ENCODE data around the gene AGBL1. TPM values are rescaled to one million over a fixed set of nuclear protein-coding genes. Genes with fewer than 3 reads are reported as not detected.

Gene AGBL1
- total RNA-seq, 2 donors from 2014 or later, result not detected

GRCh38 chr15:86959254-86959653 is 879.6 kb downstream of the AGBL1 start:
- no peak for TF ChIP-seq CTCF (IDR thresholded peaks at IDR 0.05)
- H3K4me3 ChIP-seq, result no peak overlapping the region
- H3K9me3 ChIP-seq, result no peaks in the 10 kb centered on the region
- ATAC-seq (ENCODE audit: insufficient number of reproducible peaks, low FRiP score, low read depth) (no peak), DNase-seq (ENCODE audit: low spot score) (no peak)
- H3K4me1 ChIP-seq (ENCODE audit: control insufficient read depth in 1 of 2, low read depth in 2 of 2), result no peaks in the 10 kb centered on the region
- H3K27ac ChIP-seq, result no peak overlapping the region
- no peaks in the 10 kb centered on the region for H3K27me3 ChIP-seq (replicated peaks; ENCODE audit: insufficient read depth)
- no peaks in the 10 kb centered on the region for H3K36me3 ChIP-seq

DNA sequence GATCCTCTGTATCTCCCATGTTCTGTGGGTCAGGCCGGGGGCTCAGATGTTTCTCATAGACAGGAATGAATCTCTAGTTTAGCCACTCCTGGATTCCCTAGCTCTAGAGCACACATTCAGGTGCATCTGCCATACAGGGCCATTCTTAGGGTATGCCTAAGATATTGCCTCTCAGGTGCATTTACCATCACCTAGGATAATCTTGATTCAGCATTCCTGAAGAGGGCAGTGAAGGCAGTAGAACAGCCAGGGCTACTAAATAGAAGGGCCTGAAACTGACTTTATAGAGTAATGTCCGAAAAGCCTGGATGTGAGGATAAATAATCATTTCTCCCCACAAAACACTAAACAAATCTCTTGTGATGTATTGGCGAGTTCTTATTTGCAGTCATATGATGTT is 882.0 kb downstream of the AGBL1 start:
- H3K9me3 ChIP-seq, result no peaks in the 10 kb centered on the region
- no peak for ATAC-seq (ENCODE audit: insufficient number of reproducible peaks, low FRiP score, low read depth)
- TF ChIP-seq CTCF (IDR thresholded peaks at IDR 0.05), result no peak
- no peak for DNase-seq (ENCODE audit: low spot score)
- H3K36me3 ChIP-seq, result no peaks in the 10 kb centered on the region
- H3K4me1 ChIP-seq (ENCODE audit: control insufficient read depth in 1 of 2, low read depth in 2 of 2), result no peaks in the 10 kb centered on the region
- no peak overlapping the region for H3K27ac ChIP-seq
- no peak overlapping the region for H3K4me3 ChIP-seq
- no peaks in the 10 kb centered on the region for H3K27me3 ChIP-seq (replicated peaks; ENCODE audit: insufficient read depth)

DNA sequence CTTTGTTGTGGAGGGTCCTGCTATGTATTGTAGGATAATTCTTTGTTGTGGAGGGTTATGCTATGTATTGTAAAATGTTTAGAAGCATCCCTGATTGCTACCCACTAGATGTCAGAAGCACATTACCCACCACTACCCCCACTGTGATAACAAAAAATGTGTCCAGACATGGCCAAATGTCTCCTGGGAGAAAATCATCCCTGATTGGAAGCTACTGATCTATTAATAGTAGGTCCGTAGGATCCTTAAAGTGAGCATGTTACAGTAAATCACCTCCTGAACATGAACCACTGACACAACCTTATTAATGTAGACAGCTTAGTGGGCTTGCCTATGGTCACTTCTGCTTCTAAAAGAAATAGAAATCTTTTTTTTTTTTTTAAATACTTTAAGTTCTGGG is 884.6 kb downstream of the AGBL1 start:
- TF ChIP-seq CTCF (IDR thresholded peaks at IDR 0.05), result no peak
- H3K27ac ChIP-seq, result no peak overlapping the region
- no peaks in the 10 kb centered on the region for H3K36me3 ChIP-seq
- no peaks in the 10 kb centered on the region for H3K27me3 ChIP-seq (replicated peaks; ENCODE audit: insufficient read depth)
- H3K4me1 ChIP-seq (ENCODE audit: control insufficient read depth in 1 of 2, low read depth in 2 of 2), result no peaks in the 10 kb centered on the region
- no peaks in the 10 kb centered on the region for H3K9me3 ChIP-seq
- no peak overlapping the region for H3K4me3 ChIP-seq
- no peak for DNase-seq (ENCODE audit: low spot score)
- ATAC-seq (ENCODE audit: insufficient number of reproducible peaks, low FRiP score, low read depth), result no peak

DNA sequence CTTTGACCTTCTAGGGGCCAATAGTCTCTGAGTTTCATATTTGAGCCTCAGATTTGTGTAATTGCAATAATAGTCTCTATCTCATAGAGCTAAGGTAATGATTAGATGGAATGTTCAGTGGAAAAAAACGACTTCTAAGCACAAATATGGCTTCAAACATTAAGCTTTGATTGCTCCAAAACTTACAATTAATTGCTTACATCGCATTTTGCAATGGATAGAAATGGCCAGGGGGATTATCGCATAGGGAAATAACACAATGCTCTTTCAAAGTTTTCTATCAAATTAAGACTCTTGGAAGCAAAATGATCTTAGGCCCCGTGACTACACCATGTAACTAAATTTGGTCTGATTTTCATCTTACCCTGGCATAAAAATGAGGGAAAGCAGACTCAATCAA is 888.6 kb downstream of the AGBL1 start:
- H3K9me3 ChIP-seq, result no peaks in the 10 kb centered on the region
- no peak overlapping the region for H3K27ac ChIP-seq
- no peak for TF ChIP-seq CTCF (IDR thresholded peaks at IDR 0.05)
- no peak for DNase-seq (ENCODE audit: low spot score)
- ATAC-seq (ENCODE audit: insufficient number of reproducible peaks, low FRiP score, low read depth), result no peak
- H3K27me3 ChIP-seq (replicated peaks; ENCODE audit: insufficient read depth), result no peaks in the 10 kb centered on the region
- H3K36me3 ChIP-seq, result no peaks in the 10 kb centered on the region
- no peaks in the 10 kb centered on the region for H3K4me1 ChIP-seq (ENCODE audit: control insufficient read depth in 1 of 2, low read depth in 2 of 2)
- no peak overlapping the region for H3K4me3 ChIP-seq

DNA sequence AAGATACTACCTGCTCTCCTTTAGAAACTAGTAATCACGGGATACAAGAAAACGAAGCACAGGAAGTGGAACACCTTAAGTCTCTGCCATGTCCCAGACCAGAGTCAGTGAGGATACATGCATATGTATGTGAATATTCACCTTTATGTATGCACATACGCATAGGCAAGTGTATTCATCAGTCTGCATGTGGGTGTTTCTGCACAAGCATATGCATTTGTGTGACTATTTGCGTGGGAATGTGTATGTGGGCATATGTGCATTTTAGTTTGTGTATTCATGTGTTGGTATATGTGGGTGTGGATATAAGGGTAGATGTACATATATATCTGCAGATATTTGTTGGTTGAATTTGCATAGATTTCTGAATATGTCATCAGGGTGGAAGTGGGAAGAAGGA is 889.7 kb downstream of the AGBL1 start:
- DNase-seq (ENCODE audit: low spot score), result no peak
- no peak for TF ChIP-seq CTCF (IDR thresholded peaks at IDR 0.05)
- no peaks in the 10 kb centered on the region for H3K27me3 ChIP-seq (replicated peaks; ENCODE audit: insufficient read depth)
- H3K27ac ChIP-seq, result no peak overlapping the region
- no peaks in the 10 kb centered on the region for H3K4me1 ChIP-seq (ENCODE audit: control insufficient read depth in 1 of 2, low read depth in 2 of 2)
- no peak overlapping the region for H3K4me3 ChIP-seq
- no peak for ATAC-seq (ENCODE audit: insufficient number of reproducible peaks, low FRiP score, low read depth)
- H3K36me3 ChIP-seq, result no peaks in the 10 kb centered on the region
- H3K9me3 ChIP-seq, result no peaks in the 10 kb centered on the region

Measured in thoracic aorta (tissue), 2 donors.